Panc1 (cell line): ENCODE data around the gene TLE1. TPM values are rescaled to one million over a fixed set of nuclear protein-coding genes. Genes with fewer than 3 reads are reported as not detected.

Experiments used
- ATAC-seq: fragments of 200-7000 bp; cut with Tn5 transposase; 2 replicates; pipeline ENCODE4 v1.9.1; 2020; ENCODE audit warnings: mild to moderate bottlenecking, moderate library complexity
- BruUV-seq: library from RNA; stranded (reverse); fragments of 400-500 nt; replicated peaks from 2 replicates; lab custom pipeline; 2021; lab: Mats Ljungman, UMichigan
- CTCF ChIA-PET: fragments of 300-600 bp; sonication (Branson Sonifier 250); formaldehyde crosslinking; loops from one replicate; lab custom pipeline; 2022; ENCODE audit warnings: antibody characterized with exemption; lab: Charles Lee
- POLR2A ChIA-PET: fragments of 300-600 bp; sonication (Branson Sonifier 250); formaldehyde crosslinking; loops from one replicate; lab custom pipeline; 2022; ENCODE audit warnings: antibody characterized with exemption; lab: Charles Lee
- DNase-seq: peaks from one replicate; pipeline ENCODE4 v3.0.0-alpha.2; 2010; ENCODE audit warnings: low read depth, low spot score
- H3K27ac ChIP-seq: 2 replicates; pipeline ENCODE4 v1.5.1; 2011; ENCODE audit warnings: mild to moderate bottlenecking, low read length, inconsistent platforms
- H3K27me3 ChIP-seq: fragments of 200-500 bp; sonication (Bioruptor generic); 2 replicates; pipeline ENCODE4 v1.6.0; 2014; ENCODE audit warnings: low read length, inconsistent platforms; ENCODE audit not compliant: control insufficient read depth, insufficient read depth
- H3K36me3 ChIP-seq: fragments of 200-500 bp; sonication (Bioruptor generic); 2 replicates; pipeline ENCODE4 v1.5.1; 2014; ENCODE audit warnings: inconsistent platforms, mild to moderate bottlenecking, low read length, moderate library complexity; ENCODE audit not compliant: control insufficient read depth, insufficient read depth
- H3K4me1 ChIP-seq: 2 replicates; pipeline ENCODE4 v1.5.1; 2011; ENCODE audit warnings: inconsistent platforms, mild to moderate bottlenecking, low read length, moderate library complexity; ENCODE audit not compliant: control insufficient read depth, insufficient read depth
- H3K4me3 ChIP-seq, 2 experiments: 2 replicates each; pipeline ENCODE4 v1.5.1; 2011 to 2012; ENCODE audit warnings: low read depth in 2 of 2, low read length in 2 of 2, mild to moderate bottlenecking in 2 of 2, inconsistent platforms in 1 of 2, moderate library complexity in 1 of 2
- H3K9me3 ChIP-seq: fragments of 200-500 bp; sonication (Bioruptor generic); 2 replicates; pipeline ENCODE4 v1.5.1; 2014; ENCODE audit warnings: low read depth, mild to moderate bottlenecking, inconsistent platforms, low read length, moderate library complexity; ENCODE audit not compliant: control insufficient read depth, insufficient read depth
- CTCF ChIP-seq: fragments of 450-650 bp; IDR thresholded peaks from 2 replicates; pipeline ENCODE4 v1.5.1; 2017; ENCODE audit warnings: mild to moderate bottlenecking
- POLR2AphosphoS5 ChIP-seq: IDR thresholded peaks from 2 replicates; pipeline ENCODE4 v1.6.1; 2012; ENCODE audit warnings: mild to moderate bottlenecking, low read depth, low read length, moderate library complexity
- REST ChIP-seq, 2 experiments: IDR thresholded peaks; 2 replicates each; pipeline ENCODE4 v1.6.1; 2011 to 2012; ENCODE audit warnings: low read depth in 2 of 2, control low read depth in 1 of 2, low read length in 1 of 2, mild to moderate bottlenecking in 1 of 2, moderate library complexity in 1 of 2; ENCODE audit not compliant: insufficient read depth in 1 of 2
- SIN3A ChIP-seq: IDR thresholded peaks from 2 replicates; pipeline ENCODE4 v1.6.1; 2012; ENCODE audit warnings: low read depth, mild to moderate bottlenecking, low read length, moderate library complexity, borderline replicate concordance; ENCODE audit not compliant: insufficient read depth
- TCF7L2 ChIP-seq: IDR thresholded peaks from 2 replicates; pipeline ENCODE4 v1.6.1; 2011; ENCODE audit warnings: mild to moderate bottlenecking, low read depth, low read length, inconsistent platforms
- in situ Hi-C: cut with HindIII; loops from 2 replicates; pipeline ENCODE4 v1.10.0; 2016; ENCODE audit warnings: low sequenced_read_pairs, low pct_unique_long_range_greater_than_20kb
- intact Hi-C: fragments of 100-400 bp; cut with micrococcal nuclease; formaldehyde crosslinking; loops from one replicate; pipeline ENCODE4 v1.10.0; 2022; ENCODE audit not compliant: unreplicated experiment
- total RNA-seq: library from RNA; stranded (reverse); gene quantifications from one replicate; pipeline ENCODE4 v1.2.1, GENCODE V29; 2021; ENCODE audit not compliant: unreplicated experiment

Gene TLE1
- total RNA-seq, 1 experiment from 2014 or later: 12.9 TPM

- intact Hi-C loops (no loop called here), in situ Hi-C loops (no loop called here)
- ChIA-PET CTCF (no interaction called here), POLR2A (no interaction called here)
- ATAC-seq: no peak
- DNase-seq: no peak
- H3K9me3 ChIP-seq: no peaks in the 10 kb centered on the region
- H3K27ac ChIP-seq: no peak overlapping the region
- H3K27me3 ChIP-seq: no peaks in the 10 kb centered on the region
- no TSS peak for BruUV-seq
- H3K4me1 ChIP-seq: no peaks in the 10 kb centered on the region
- no peak overlapping the region for H3K4me3 ChIP-seq
- TF ChIP-seq SIN3A (no peak), CTCF (no peak), POLR2AphosphoS5 (no peak), REST (IDR thresholded peaks at IDR 0.05; ENCODE audit: insufficient read depth in 1 of 2, low read depth in 2 of 2, low read length in 1 of 2) (no peak), TCF7L2 (no peak)
- H3K36me3 ChIP-seq: no peaks in the 10 kb centered on the region
These were observed 67.5 kb downstream of the TLE1 start for GRCh38 chr9:81621785-81622259.

- no peak for ATAC-seq
- in situ Hi-C loops (no loop called here), intact Hi-C loops (no loop called here)
- Histone ChIP-seq H3K36me3 (no peaks in the 10 kb centered on the region), H3K27ac (no peak overlapping the region), H3K9me3 (no peaks in the 10 kb centered on the region), H3K4me3 (no peak overlapping the region), H3K27me3 (no peaks in the 10 kb centered on the region), H3K4me1 (no peaks in the 10 kb centered on the region)
- TF ChIP-seq CTCF: no peak
- no peak for TF ChIP-seq REST (IDR thresholded peaks at IDR 0.05; ENCODE audit: insufficient read depth in 1 of 2, low read depth in 2 of 2, low read length in 1 of 2)
- no peak for TF ChIP-seq POLR2AphosphoS5
- no peak for TF ChIP-seq TCF7L2
- no peak for TF ChIP-seq SIN3A
- BruUV-seq: no TSS peak
- POLR2A ChIA-PET: no interaction called here
- DNase-seq: no peak
- CTCF ChIA-PET: no interaction called here
These were observed 68.2 kb downstream of the TLE1 start for GRCh38 chr9:81621118-81621517.
